GM19372 (cell line): ENCODE measurements around the gene XPC.
A peak's percentile ranks its signal among the peaks of the same experiment; 100 is the strongest.
"Not testable (repeated sequence)": the region's sequence is repeated elsewhere in the genome, so short reads cannot be mapped to it uniquely, and the experiment has no call there.

Experiments used
- ATAC-seq: cut with Tn5 transposase; IDR thresholded peaks from one replicate; pipeline ENCODE4 v1.9.1; 2021; ENCODE audit warnings: mild to moderate bottlenecking, low read depth, moderate library complexity; ENCODE audit not compliant: unreplicated experiment

Gene XPC

DNA sequence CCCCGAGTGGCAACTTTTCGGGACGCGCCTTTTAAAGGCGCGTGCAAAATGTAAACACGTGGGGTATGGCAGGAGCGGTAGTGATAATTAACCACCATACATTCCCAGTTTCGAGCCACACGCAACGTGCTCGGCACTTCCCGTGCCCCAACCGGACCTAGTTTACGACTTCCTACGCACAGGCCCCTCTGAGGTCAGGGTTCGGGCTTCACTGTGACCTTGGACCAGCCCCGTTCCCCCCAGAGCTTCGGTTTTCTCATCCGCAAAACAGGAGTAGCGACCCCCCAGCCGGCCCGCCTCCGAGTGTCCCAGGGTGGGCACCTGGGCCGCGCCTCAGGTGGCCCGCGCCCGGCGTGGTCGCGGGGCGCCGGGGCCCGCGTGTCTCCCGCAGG lies 54.2 kb downstream of the XPC start:
- peak; percentile 34 for ATAC-seq

DNA sequence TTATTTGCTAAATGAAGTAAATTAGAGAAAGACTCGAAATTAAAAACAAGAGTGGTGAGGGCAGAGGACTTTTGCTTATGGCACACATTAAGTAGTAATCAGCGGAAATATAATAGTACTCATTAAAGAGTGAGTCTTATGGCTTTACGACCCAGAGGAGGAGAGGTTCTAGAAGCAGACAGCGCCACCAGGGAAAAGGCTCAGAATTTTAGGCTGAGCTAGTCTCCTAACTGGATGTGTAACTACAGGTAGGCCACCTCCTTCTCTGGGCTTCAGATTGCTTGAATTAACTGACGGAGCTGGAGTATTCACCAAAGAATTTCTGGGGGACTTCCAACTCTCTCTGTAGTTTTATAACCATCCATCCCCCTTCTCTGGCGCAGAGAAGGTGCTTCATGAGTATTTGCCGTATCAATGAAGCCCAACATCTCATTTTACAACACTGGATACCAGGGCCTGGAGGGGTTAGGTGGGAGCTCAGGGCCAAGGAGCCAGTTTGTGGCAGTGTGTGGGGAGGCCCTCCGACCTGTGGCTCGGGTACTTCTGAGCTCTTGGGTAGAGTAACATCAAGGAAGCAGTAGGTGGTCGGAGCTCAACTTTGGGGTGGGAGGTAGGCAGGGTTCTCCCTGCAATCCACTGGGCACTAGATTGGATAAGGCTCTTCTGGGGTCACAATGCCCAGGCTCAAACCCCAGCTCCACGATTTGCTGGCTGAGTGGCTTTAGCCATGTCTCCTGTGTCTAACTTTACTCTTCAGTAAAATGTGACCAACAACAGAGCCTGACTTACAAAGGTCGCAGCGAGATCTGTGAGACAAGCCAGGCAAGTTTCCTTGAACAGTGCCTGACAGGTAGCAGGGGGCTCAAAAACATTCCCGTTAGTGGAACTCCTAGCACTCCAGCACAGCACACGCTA lies 54.8 kb downstream of the XPC start:
- no peak for ATAC-seq

DNA sequence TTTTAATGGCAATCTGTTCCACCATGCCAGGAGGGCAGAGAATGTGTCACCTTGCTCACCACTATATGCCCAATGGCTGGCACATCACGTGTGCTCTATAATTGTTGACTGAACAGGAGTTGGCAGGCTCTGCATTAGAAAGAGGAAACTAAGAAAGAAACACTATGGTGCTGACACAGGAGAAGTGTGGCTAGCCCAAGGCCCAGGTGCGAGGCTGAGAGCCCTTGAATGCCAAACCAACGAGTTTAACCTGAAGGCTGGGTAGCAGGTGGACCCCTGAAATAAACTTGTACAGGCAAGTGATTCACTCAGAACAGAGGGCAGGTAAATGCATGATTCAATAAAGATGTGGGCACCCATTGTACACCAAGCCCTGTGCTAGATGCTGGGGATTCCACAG lies 56.1 kb downstream of the XPC start:
- no peak for ATAC-seq

DNA sequence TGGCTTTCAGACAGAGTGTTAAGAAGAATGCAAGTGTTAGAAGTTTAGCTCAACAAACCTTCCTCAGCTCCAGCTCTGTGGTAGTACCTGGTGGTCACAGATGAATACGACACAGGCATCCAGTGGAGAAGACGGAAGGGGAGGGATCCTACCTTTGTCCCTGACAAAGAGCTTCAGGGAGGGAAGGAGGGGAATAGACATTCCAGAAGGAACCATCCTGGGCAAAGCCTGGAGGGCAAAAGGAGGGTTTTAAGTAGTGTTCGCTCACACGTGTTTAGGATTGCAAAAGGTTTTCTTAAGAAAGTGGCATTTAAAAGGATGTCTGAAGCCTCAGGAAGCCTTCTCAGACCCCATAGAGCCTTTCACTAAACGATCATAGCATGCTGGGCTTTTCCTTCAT lies 56.5 kb downstream of the XPC start:
- ATAC-seq = no peak

DNA sequence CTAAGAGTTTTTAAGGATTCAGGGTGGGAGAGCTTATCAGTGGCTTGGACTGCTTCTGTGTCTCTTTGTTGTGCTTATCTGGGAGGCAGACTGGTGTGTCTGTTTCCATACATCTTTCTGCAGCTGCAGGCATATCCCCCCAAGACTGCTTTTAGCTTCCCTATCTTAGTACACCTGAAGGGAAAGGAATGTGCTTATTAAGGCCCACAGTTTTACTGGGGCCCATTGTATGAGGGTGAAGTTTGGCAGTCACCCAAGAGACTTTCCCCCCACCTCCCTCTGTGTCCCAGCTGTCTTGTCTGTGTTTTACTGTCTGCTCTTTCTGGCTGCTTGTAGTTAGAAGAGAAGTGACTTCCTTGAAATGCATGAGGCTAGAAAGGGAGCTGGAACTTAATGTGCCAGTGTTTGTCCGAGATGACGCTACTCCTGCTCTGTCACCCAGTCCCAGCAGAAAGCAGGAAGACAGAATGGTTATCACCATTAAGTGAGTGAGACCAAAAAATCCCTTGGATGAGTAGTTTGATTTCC lies 57.4 kb downstream of the XPC start:
- ATAC-seq = not testable (repeated sequence)

DNA sequence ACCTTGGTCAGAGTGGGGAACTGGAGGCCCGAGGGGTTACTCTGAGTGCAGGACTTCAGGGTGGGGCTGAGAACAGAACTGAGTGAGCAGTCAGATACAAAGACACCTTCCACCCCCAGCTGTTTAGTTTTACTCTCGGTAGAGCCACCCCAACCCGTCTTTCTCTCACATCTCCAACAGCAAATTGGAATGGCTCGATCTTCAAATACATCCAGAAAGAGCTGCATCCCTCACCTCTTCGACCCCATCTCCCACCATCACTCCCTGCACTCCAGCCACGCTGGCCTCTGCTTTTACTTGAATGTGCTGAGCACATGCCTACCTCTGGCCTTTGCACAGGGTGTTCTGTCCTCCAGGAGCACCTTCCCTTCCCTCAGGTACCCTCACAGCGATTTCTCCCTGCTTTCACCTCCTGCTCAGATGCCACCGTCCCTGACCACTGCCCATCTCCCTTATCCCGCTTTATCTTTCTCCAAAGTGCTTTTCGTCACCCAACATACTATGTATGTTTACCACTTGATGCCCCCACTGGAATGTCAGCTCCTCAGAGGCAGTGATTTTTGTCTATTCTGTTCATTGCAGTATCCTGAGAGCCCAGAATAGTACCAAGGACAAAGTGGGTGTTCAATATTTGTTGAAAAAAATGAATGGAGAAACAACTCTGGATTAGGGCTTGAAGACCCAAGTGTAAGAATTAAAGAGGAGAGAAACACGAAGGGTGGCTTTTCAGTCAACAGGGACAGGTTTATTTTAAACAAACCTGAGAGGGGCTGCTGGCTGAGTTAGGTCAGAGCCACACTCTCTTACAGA lies 58.1 kb downstream of the XPC start:
- ATAC-seq = no peak

DNA sequence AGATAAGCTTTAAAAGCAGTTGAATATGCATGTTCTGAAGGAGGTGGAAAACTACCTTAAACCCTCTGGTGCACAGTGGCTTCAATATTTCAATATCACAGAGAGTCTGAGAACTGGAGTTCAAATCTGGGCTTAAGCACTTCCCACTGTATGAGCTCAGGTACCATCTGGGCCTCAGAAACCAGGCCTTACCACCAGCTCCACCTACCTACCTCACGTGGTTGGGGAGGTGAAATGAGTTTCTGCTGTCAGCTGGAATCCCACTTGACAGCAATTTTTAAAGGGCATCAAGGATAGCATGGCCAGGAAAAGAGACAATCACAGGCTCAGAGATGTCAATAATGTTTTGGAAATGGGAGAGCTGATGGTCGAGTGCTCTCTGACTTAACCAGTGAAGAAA lies 58.8 kb downstream of the XPC start:
- no peak for ATAC-seq

DNA sequence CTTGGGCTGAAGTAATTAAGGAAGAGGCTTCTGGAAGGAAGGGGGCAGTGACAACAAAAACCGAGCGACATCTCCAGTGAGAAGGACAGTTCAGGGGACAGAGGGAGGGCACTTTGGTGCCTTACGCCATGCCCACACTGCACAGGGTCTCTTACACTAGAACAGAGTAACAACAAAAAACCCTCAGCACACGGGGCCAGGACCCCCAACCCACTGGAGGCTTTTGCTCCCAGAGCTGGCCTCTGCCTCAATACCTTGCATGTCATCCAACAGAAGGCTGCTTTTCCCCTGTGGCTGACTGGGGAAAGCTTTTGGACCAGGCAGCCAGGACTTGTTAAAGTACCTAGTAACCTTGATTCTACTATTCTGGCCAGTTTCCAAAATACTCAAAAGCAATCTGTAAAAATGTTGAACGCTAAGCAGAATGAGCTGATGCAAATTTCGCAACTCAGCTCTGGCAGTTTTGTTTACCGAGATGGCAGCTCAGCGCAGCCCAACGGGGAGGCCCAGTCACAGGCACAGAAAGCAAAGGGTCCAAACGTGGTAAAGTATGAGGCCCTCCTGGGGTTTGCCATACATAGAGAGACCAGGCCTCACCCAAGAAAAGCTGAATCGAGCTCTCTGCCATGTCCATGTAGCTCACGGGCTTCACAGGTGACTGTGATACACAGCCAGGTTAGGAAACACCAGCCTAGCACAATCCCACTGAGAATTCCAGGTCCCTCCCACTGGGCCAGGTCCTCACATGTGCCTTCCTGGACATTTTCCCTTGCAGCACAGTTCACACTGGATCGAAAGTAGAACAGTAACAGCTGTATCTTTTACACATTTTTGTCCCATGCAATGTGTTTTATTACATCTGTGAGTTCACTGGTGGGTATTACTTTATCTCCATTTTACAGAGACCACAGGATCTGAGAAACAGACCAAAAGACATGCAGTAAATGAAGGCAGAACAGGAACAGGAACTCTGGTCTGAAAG lies 59.7 kb downstream of the XPC start:
- ATAC-seq = no peak

DNA sequence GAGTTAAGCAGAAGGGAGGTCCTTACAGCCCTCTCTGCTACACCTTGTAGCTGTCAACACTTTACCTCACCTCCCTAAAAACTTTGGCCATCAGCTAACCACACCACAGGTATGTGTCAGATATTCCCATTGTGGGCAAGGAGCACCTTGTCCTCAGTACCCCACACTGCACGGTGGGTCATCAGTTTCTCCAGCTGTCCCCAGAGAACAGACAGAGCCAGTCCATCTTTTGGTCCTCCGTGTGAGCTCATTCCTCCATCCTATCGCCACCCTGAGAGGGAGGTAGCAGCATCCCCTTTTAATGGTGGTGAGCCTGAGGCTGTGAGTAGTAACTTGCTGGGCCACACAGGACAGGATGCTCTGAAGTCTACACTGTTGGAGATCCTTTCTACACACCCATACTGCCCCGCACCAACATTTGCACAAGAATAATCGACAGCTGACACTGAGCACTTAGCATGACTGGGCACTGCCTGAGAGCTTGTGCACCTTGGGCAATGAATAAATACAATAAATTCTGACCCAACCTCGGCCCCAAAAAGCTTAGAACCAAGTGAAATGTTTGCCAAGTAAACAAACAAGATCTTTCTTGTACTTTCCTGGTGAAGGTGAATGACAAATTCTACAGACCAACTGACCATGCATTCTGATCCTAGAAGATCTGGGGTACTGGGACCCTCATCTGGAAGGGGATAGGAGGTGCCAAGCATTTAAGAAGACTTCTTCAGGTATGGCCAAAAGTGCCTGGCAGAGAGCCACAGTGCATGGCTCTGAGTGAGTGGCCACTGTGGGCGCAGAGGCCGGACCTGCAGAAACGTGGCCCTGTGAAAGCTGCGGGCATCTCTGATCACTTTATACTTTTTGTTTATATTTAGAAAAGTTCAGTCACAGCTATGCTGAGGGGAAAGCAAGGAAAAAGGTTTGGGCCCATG lies 60.7 kb downstream of the XPC start:
- no peak for ATAC-seq

DNA sequence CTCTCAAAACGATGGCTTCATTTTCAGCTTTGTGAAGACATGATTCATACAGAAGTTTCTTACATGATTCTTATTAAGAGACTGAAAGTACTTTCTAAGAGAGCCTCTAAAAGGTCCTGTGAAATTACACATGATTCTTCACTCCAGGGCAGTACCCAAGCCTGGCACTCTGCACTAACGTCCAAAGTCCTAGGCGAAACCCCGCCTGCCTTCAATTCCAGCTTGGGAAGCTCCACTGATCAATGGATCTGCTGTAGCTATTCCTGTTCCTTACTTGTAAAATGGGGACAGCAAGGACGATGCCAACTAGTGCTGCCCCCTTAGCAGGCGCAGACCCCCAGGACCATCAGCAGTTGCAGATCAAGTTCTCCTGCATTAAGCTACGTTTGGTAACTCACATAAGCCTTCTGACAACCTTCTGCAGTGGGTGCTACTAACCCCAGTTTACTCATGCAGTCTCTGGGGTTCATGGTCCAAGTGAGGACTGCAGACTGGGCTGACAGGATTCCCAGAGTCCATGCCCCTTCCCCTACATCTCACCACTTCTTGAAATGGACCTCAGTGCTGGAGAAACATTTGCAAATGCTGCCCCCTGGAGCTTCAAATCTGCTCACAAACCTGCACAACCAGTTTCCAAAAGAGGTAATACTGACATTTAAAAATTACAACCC lies 64.3 kb downstream of the XPC start:
- no peak for ATAC-seq

DNA sequence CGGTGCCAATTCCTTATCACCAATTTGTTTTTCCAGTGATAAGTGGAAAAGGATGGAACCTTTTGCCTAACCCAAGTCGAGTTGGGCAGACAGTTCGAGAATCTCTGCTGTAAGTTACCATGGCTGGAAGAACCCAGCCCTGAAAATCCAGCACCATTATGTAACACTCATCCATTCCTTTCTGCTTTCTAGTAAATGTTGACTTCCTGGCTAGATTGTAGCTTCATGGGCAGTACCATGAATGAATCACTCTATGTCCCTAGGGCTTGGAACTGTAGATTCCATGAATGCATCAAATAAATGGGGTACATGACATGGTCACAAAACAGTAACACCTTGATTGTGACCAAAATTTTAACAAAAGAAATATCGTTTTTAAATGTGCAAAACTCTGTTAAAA lies 67.7 kb downstream of the XPC start:
- no peak for ATAC-seq

DNA sequence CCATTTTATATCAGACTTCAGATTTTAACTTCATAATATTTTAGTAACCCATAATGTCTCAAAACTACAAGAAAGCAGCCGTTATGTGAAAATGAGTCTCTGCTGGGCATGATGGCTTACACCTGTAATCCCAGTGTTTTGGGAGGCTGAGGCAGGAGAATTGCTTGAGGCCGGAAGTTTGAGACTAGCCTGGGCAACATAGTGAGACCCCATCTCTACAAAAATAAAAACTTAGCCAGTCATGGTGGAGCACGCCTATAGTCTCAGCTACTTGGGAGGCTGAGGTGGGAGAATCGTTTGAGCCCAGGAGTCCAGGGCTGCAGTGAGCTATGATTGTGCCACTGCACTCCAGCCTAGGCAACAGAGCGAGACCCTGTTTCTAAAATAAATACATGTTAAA lies 68.6 kb downstream of the XPC start:
- ATAC-seq = not testable (repeated sequence)

DNA sequence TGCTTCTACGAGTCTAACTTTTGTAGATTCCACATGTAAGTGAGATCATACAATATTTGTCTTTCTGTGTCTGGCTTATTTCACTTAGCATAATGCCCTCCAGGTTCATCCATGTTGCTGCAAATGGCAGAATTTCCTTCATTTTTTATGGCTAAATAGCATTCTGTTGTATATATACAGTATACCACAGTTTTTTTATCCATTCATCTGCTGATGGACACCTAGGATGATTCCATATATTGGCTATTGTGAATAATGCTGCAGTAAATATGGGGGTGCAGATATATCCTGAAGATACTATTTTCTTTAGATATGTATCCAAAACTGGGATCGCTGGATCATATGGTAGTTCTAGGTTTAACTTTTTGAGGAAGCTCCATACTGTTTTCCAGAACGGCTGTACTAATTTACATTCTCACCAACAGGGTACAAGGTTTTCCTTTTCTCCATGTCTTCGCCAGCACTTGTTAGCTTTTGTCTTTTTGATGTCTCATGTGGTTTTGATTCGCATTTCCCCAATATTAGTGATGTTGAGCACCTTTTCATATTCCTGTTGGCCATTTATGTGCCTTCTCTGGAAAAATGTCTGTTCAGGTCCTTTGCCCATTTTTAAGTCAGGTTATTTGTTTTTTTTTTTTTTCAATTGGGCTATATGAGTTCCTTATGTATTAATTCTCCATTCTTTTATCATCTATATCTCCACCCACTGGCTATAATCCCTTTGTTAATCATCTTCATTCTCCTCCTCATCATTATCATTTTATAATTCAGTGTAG lies 80.6 kb downstream of the XPC start:
- no peak for ATAC-seq

DNA sequence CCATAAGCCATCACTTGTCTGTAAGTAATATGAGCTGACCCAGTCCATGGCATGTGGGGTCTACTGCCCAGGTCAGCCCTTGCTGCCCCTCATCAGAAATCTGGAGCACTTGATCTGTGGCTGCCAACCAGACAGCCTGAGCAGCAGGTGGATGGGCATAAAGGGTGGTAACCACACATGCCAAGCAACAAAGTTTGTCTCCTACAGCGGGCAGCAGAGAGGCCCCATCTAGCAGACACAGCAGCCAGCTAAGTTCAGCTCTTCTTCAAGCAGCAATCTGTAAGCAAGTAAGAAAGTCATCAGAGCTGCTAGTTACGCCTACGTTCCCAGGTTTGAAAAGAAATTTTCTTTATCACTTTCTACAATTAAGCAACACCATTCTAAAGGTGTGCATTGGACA lies 81.7 kb downstream of the XPC start:
- no peak for ATAC-seq
